ENCODE measurements around the gene NOP53. TPM values are rescaled to one million over a fixed set of nuclear protein-coding genes. Genes with fewer than 3 reads are reported as not detected.

The NOP53 gene
- total RNA-seq: 100 to 1,000 TPM; 143 to 243 TPM

DNA sequence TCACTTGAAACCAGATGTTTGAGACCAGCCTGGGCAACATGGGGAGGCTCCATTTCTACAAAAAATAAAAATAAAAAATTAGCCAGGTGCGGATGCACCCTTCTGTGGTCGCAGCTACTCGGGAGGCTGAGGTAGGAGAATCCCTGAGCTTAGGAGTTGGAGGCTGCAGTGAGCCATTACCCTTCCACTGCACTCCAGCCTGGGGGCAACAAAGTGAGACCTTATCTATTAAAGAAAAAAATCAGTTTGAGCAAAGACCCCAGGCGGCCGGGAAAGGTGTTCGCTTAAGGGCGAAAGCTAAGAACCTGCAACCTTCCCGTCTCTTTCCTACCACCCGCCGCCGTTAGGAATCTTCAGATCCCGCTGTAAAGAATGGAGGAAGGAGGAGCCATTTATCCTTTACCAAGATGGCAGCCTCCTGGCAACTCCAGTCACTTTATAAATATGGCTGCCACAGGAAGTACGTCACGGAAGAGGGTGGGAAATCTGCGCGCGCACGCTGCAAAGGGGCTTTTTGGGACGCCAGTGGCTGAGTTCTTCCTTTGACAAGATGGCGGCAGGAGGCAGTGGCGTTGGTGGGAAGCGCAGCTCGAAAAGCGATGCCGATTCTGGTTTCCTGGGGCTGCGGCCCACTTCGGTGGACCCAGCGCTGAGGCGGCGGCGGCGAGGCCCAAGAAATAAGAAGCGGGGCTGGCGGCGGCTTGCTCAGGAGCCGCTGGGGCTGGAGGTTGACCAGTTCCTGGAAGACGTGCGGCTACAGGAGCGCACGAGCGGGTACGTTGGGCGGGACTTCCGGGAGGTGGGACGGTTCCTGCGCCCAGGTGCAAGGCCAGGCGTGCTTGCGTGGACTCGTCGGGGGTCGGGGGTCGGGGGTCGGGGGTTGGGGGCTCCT is at the start of gene NOP53:
NOP53 (plus strand) TSS at position 537 of the 892 bp plus-strand sequence; CDS start at position 551, 14 bp downstream.
- H3K27ac ChIP-seq: peak within 1 kb of the TSS; percentile 97 to 98
- peak in 1 of 2 donors; percentile 25 for TF ChIP-seq CTCF (IDR thresholded peaks at IDR 0.05)
- H3K4me1 ChIP-seq: peaks cover 0 to 45% of the 10 kb centered on the region in 2 donors
- peaks cover 44% of the 10 kb centered on the region for H3K36me3 ChIP-seq
- H3K9me3 ChIP-seq: no peaks in the 10 kb centered on the region
- peak within 1 kb of the TSS; percentile 75 to 76 for H3K4me3 ChIP-seq
- DNase-seq (ENCODE audit: low spot score): peak; percentile 99
- no peaks in the 10 kb centered on the region for H3K27me3 ChIP-seq

DNA sequence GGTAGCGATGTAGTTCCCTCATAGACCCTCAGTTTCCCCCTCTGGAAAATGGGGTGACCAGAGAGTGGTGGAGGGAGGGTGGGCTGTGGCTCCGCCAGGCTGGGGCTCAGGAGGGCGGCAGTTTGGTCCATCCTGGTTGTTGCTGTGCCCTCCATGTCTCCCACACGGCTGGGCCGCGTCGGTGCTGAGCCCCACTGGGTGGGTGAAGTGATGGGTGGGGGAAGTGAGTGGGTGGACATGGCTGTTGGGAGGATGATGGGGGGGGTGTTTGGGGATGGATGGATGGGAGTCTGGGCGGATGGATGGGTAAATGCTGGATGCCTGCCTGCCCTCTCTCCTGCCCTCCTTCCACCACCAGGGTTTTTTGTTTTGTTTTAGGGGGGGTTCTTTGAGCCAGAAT is 48.7 kb upstream of the NOP53 start:
- DNase-seq (ENCODE audit: low spot score): no peak
- Histone ChIP-seq H3K4me3 (no peak overlapping the region), H3K36me3 (peaks cover 42% of the 10 kb centered on the region), H3K27ac (no peak overlapping the region), H3K27me3 (no peaks in the 10 kb centered on the region), H3K4me1 (peaks cover 0 to 6% of the 10 kb centered on the region in 2 donors), H3K9me3 (no peaks in the 10 kb centered on the region)
- TF ChIP-seq CTCF (IDR thresholded peaks at IDR 0.05): no peak

GRCh38 chr19:47697863-47698609 is 47.3 kb upstream of the NOP53 start:
- DNase-seq (ENCODE audit: low spot score): peak; percentile 83

DNA sequence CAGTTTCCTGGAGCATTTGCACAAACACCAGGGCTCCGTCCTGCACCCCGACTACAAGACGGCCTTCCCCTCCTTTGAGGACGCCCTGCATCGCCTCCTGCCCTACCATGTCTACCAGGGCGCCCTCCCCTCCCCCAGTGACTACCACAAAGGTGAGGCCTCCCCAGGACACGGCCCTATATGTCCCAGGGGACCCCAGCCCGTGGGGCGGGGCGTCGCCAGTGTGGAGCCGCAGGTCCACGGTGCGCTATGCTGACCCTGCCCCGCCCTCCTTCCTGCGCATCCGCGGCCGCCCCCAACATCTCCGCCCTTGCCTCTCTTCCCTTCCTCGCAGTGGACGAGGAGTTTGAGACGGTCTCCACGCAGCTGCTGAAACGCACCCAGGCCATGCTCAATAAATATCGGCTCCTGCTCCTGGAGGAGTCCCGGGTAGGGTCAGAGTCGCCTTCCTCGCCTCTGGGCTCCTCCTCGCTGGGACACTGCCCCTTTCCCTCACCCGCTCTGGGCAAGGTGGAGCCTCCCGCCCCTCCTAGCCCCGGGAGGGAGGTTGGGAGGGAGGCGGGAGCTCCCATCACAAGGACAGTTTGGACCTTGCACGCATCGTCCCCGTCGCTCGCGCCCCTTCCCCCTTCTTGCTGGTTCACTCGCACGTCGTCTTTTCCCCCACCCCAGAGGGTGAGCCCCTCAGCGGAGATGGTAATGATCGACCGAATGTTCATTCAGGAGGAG is 46.6 kb upstream of the NOP53 start:
- peaks cover 0 to 6% of the 10 kb centered on the region in 2 donors for H3K4me1 ChIP-seq
- H3K4me3 ChIP-seq: no peak overlapping the region
- TF ChIP-seq CTCF (IDR thresholded peaks at IDR 0.05): no peak
- DNase-seq (ENCODE audit: low spot score): no peak
- H3K9me3 ChIP-seq: no peaks in the 10 kb centered on the region
- peaks cover 50% of the 10 kb centered on the region for H3K36me3 ChIP-seq
- H3K27me3 ChIP-seq: no peaks in the 10 kb centered on the region
- H3K27ac ChIP-seq: no peak overlapping the region

More at GRCh38 chr19:47697863-47698609, 47.3 kb upstream of the NOP53 start:
- Histone ChIP-seq H3K27ac (peak overlapping the region; percentile 52 to 66), H3K36me3 (peaks cover 50% of the 10 kb centered on the region), H3K4me3 (no peak overlapping the region), H3K27me3 (no peaks in the 10 kb centered on the region), H3K4me1 (peaks cover 0 to 6% of the 10 kb centered on the region in 2 donors), H3K9me3 (no peaks in the 10 kb centered on the region)
- peak; percentile 92 to 99 for TF ChIP-seq CTCF (IDR thresholded peaks at IDR 0.05)

GRCh38 chr19:47699360-47699917 is 45.9 kb upstream of the NOP53 start:
- Histone ChIP-seq H3K4me3 (no peak overlapping the region), H3K9me3 (no peaks in the 10 kb centered on the region), H3K27me3 (no peaks in the 10 kb centered on the region), H3K36me3 (peaks cover 50% of the 10 kb centered on the region), H3K27ac (no peak overlapping the region), H3K4me1 (peaks cover 0 to 6% of the 10 kb centered on the region in 2 donors)
- no peak for DNase-seq (ENCODE audit: low spot score)
- TF ChIP-seq CTCF (IDR thresholded peaks at IDR 0.05): peak; percentile 41 to 76
